IMR-90 (cell line): ENCODE results near the gene MRGPRX2. TPM values are rescaled to one million over a fixed set of nuclear protein-coding genes. Genes with fewer than 3 reads are reported as not detected.

Experiments used
- ATAC-seq: fragments of 200-7000 bp; cut with Tn5 transposase; 2 replicates; pipeline ENCODE4 v1.9.1; 2020; ENCODE audit warnings: low read depth, mild to moderate bottlenecking, moderate library complexity
- BruUV-seq: library from RNA; stranded (reverse); fragments of 400-500 nt; replicated peaks from 2 replicates; lab custom pipeline; 2021; lab: Mats Ljungman, UMichigan
- CTCF ChIA-PET: fragments of 300-600 bp; formaldehyde crosslinking; extraction: SDS; loops from one replicate; lab custom pipeline; 2021; ENCODE audit warnings: antibody characterized with exemption; lab: Yijun Ruan, JAX
- POLR2A ChIA-PET: fragments of 300-600 bp; sonication (Branson Sonifier 250); formaldehyde crosslinking; loops from one replicate; lab custom pipeline; 2022; ENCODE audit warnings: antibody characterized with exemption; ENCODE audit not compliant: unreplicated experiment; lab: Charles Lee
- DNase-seq: peaks from one replicate; pipeline ENCODE4 v3.0.0; 2013
- H2AFZ ChIP-seq: replicated peaks from 2 replicates; pipeline ENCODE3; 2013; ENCODE audit warnings: low read length, mild to moderate bottlenecking; ENCODE audit not compliant: poor library complexity
- H2AK5ac ChIP-seq: 2 replicates; pipeline ENCODE4 v1.6.1; 2013; ENCODE audit warnings: low read depth, low read length, inconsistent platforms
- H2AK9ac ChIP-seq: replicated peaks from 2 replicates; pipeline ENCODE3; 2013; ENCODE audit warnings: mild to moderate bottlenecking, low read depth, low read length, moderate library complexity; ENCODE audit not compliant: poor library complexity
- H2BK120ac ChIP-seq: 2 replicates; pipeline ENCODE4 v1.6.1; 2013; ENCODE audit warnings: low read depth, low read length, inconsistent platforms
- H2BK15ac ChIP-seq: 3 replicates; pipeline ENCODE4 v1.6.1; 2013; ENCODE audit warnings: low read depth, low read length, inconsistent platforms
- H2BK20ac ChIP-seq: 2 replicates; pipeline ENCODE4 v1.6.1; 2013; ENCODE audit warnings: low read depth, mild to moderate bottlenecking, inconsistent platforms, low read length, moderate library complexity
- H2BK5ac ChIP-seq: 2 replicates; pipeline ENCODE4 v1.6.1; 2013; ENCODE audit warnings: mild to moderate bottlenecking, low read depth, low read length, inconsistent platforms; ENCODE audit not compliant: poor library complexity, severe bottlenecking
- H3K14ac ChIP-seq: replicated peaks from 2 replicates; pipeline ENCODE4 v1.6.1; 2013; ENCODE audit warnings: low read depth, low read length, inconsistent platforms
- H3K18ac ChIP-seq: 2 replicates; pipeline ENCODE4 v1.6.1; 2013; ENCODE audit warnings: low read depth, low read length, control low read depth
- H3K23ac ChIP-seq: 2 replicates; pipeline ENCODE4 v1.6.1; 2013; ENCODE audit warnings: low read depth, low read length, inconsistent platforms
- H3K27ac ChIP-seq: 2 replicates; pipeline ENCODE4 v1.5.1; 2013; ENCODE audit warnings: mild to moderate bottlenecking, control low read depth, low read length; ENCODE audit not compliant: insufficient read depth
- H3K27me3 ChIP-seq: 2 replicates; pipeline ENCODE4 v1.6.1; 2013; ENCODE audit warnings: low read length; ENCODE audit not compliant: control insufficient read depth, insufficient read depth
- H3K36me3 ChIP-seq: 2 replicates; pipeline ENCODE4 v1.6.1; 2013; ENCODE audit warnings: low read length, mixed read lengths; ENCODE audit not compliant: control insufficient read depth, insufficient read depth
- H3K4ac ChIP-seq: 2 replicates; pipeline ENCODE4 v1.6.1; 2013; ENCODE audit warnings: low read depth, low read length, inconsistent platforms
- H3K4me1 ChIP-seq: 2 replicates; pipeline ENCODE4 v1.6.1; 2013; ENCODE audit warnings: low read length, mixed read lengths; ENCODE audit not compliant: control insufficient read depth, insufficient read depth
- H3K4me2 ChIP-seq: 2 replicates; pipeline ENCODE4 v1.6.1; 2013; ENCODE audit warnings: low read depth, mild to moderate bottlenecking, control low read depth, low read length, moderate library complexity
- H3K4me3 ChIP-seq: 2 replicates; pipeline ENCODE4 v1.5.1; 2013; ENCODE audit warnings: low read depth, mild to moderate bottlenecking, control low read depth, low read length, moderate library complexity; ENCODE audit not compliant: insufficient read depth
- H3K56ac ChIP-seq: 2 replicates; pipeline ENCODE4 v1.6.1; 2013; ENCODE audit warnings: low read length, inconsistent platforms; ENCODE audit not compliant: insufficient read depth; ENCODE audit errors: extremely low read depth
- H3K79me1 ChIP-seq, 2 experiments: 2 replicates each; pipeline ENCODE4 v1.6.1; 2013; ENCODE audit warnings: low read length in 2 of 2, inconsistent platforms in 1 of 2, low read depth in 1 of 2
- H3K9ac ChIP-seq: 2 replicates; pipeline ENCODE4 v1.6.1; 2013; ENCODE audit warnings: low read depth, low read length, control low read depth
- H3K9me1 ChIP-seq: 2 replicates; pipeline ENCODE4 v1.6.1; 2013; ENCODE audit warnings: low read length, inconsistent platforms; ENCODE audit not compliant: insufficient read depth
- H3K9me3 ChIP-seq: 2 replicates; pipeline ENCODE4 v1.6.1; 2013; ENCODE audit warnings: low read length; ENCODE audit not compliant: control insufficient read depth, insufficient read depth
- H4K20me1 ChIP-seq: 2 replicates; pipeline ENCODE4 v1.6.1; 2013; ENCODE audit warnings: low read length, inconsistent platforms; ENCODE audit not compliant: insufficient read depth
- H4K5ac ChIP-seq: 2 replicates; pipeline ENCODE4 v1.6.1; 2013; ENCODE audit warnings: mild to moderate bottlenecking, low read depth, low read length, control low read depth
- H4K8ac ChIP-seq, 2 experiments: 2 replicates each; pipeline ENCODE4 v1.6.1; 2013; ENCODE audit warnings: low read depth in 2 of 2, low read length in 2 of 2, control low read depth in 1 of 2, inconsistent platforms in 1 of 2
- H4K91ac ChIP-seq: 2 replicates; pipeline ENCODE4 v1.6.1; 2013; ENCODE audit warnings: low read depth, low read length, inconsistent platforms; ENCODE audit not compliant: insufficient read depth
- CHD1 ChIP-seq: IDR thresholded peaks from 2 replicates; pipeline ENCODE4 v1.6.1; 2012; ENCODE audit warnings: low read depth, low read length, improper control_type of control experiment
- MXI1 ChIP-seq: IDR thresholded peaks from 2 replicates; pipeline ENCODE4 v1.6.1; 2012; ENCODE audit warnings: low read depth, mild to moderate bottlenecking, low read length, moderate library complexity, borderline replicate concordance
- NFE2L2 ChIP-seq: fragments of 150-350 bp; IDR thresholded peaks from 2 replicates; pipeline ENCODE4 v1.6.1; 2016; ENCODE audit warnings: low read depth, mild to moderate bottlenecking, low read length
- RAD21 ChIP-seq: IDR thresholded peaks from 2 replicates; pipeline ENCODE4 v1.6.1; 2012; ENCODE audit warnings: low read length, improper control_type of control experiment
- RCOR1 ChIP-seq: IDR thresholded peaks from 2 replicates; pipeline ENCODE4 v1.6.1; 2012; ENCODE audit warnings: mild to moderate bottlenecking, low read length, improper control_type of control experiment; ENCODE audit not compliant: insufficient replicate concordance
- WGBS, 2 experiments: methylation state at CpG; one replicate each; pipeline versions ENCODE4 v1.1.5 to v1.1.7; 2013; ENCODE audit warnings: missing lambda C conversion rate in 2 of 2; ENCODE audit not compliant: insufficient read length in 1 of 2; ENCODE audit errors: extremely low coverage in 2 of 2; 5-methylcytosine and 5-hydroxymethylcytosine counted together
- dilution Hi-C: fragments of 300-500 bp; cut with HindIII; formaldehyde crosslinking; loops from one replicate; pipeline ENCODE4 v1.14.3; 2018; ENCODE audit warnings: low sequenced_read_pairs; ENCODE audit not compliant: unreplicated experiment
- in situ Hi-C: fragments of 300-500 bp; cut with MboI; formaldehyde crosslinking; loops from 3 replicates; pipeline ENCODE4 v1.14.3; 2019; ENCODE audit warnings: low sequenced_read_pairs, inconsistent platforms, mixed read lengths
- intact Hi-C: fragments of 100-400 bp; cut with micrococcal nuclease; formaldehyde crosslinking; loops from 2 replicates; pipeline ENCODE4 v1.10.0; 2022
- polyA plus RNA-seq, 3 experiments: library from polyadenylated mRNA; depleted of rRNA; stranded (reverse); fragments of >200 nt; gene quantifications; 2 replicates each; pipeline ENCODE4 v1.2.3, GENCODE V29; 2012; ENCODE audit warnings: low replicate concordance in 1 of 3
- total RNA-seq: library from RNA; depleted of rRNA; stranded (reverse); fragments of >200 nt; gene quantifications from 2 replicates; pipeline ENCODE4 v1.2.3, GENCODE V29; 2012
- TF ChIP-seq, protein P1 (sequence below): conservative IDR thresholded peaks from 2 replicates; pipeline ENCODE4 v1.5.1; 2012; ENCODE audit warnings: mild to moderate bottlenecking, low read depth, low read length, improper control_type of control experiment
- TF ChIP-seq, protein P2 (sequence below): fragments of 150-350 bp; IDR thresholded peaks from 2 replicates; pipeline ENCODE4 v1.6.1; 2016; ENCODE audit warnings: low read depth, mild to moderate bottlenecking, low read length, moderate library complexity, borderline replicate concordance

The MRGPRX2 gene
- total and polyA plus RNA-seq, 2 of the 4 experiments (the other 2 are of a cell fraction) = not detected

DNA sequence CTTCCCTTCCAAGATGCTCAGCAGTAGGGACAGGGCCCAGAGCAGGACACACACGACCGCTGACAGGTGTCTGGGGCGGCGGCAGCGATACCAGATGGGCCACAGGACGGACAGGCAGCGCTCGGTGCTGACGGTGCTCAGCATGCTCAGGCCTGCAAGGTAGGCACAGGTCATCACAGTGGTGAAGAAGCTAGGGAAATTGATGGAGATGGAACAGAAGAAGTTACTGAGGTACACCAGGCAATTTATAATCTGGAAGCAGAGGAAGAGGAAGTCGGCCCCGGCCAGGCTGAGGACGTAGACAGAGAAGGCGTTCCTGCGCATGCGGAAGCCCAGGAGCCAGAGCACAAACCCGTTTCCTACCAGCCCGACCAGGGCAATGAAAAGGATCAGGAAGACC lies 4.6 kb downstream of the MRGPRX2 start:
- TF ChIP-seq RAD21 = no peak
- TF ChIP-seq, protein P1, sequence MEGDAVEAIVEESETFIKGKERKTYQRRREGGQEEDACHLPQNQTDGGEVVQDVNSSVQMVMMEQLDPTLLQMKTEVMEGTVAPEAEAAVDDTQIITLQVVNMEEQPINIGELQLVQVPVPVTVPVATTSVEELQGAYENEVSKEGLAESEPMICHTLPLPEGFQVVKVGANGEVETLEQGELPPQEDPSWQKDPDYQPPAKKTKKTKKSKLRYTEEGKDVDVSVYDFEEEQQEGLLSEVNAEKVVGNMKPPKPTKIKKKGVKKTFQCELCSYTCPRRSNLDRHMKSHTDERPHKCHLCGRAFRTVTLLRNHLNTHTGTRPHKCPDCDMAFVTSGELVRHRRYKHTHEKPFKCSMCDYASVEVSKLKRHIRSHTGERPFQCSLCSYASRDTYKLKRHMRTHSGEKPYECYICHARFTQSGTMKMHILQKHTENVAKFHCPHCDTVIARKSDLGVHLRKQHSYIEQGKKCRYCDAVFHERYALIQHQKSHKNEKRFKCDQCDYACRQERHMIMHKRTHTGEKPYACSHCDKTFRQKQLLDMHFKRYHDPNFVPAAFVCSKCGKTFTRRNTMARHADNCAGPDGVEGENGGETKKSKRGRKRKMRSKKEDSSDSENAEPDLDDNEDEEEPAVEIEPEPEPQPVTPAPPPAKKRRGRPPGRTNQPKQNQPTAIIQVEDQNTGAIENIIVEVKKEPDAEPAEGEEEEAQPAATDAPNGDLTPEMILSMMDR = no peak
- TF ChIP-seq CHD1 = no peak
- no peak for TF ChIP-seq RCOR1
- TF ChIP-seq NFE2L2 = no peak
- no peak for TF ChIP-seq MXI1
- TF ChIP-seq, protein P2, sequence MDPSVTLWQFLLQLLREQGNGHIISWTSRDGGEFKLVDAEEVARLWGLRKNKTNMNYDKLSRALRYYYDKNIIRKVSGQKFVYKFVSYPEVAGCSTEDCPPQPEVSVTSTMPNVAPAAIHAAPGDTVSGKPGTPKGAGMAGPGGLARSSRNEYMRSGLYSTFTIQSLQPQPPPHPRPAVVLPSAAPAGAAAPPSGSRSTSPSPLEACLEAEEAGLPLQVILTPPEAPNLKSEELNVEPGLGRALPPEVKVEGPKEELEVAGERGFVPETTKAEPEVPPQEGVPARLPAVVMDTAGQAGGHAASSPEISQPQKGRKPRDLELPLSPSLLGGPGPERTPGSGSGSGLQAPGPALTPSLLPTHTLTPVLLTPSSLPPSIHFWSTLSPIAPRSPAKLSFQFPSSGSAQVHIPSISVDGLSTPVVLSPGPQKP = no peak
- H3K4me1 ChIP-seq = no peaks in the 10 kb centered on the region
- no peak overlapping the region for H3K23ac ChIP-seq
- intact Hi-C loops (no loop called here), dilution Hi-C loops (no loop called here), in situ Hi-C loops (no loop called here)
- POLR2A ChIA-PET = no interaction called here
- WGBS, 2 experiments = 82% methylated on average over 12 of the region's 17 CpGs; no CpG with 5 or more reads in 1 of the 2 experiments
- DNase-seq (no peak), ATAC-seq (no peak)
- H2AK9ac ChIP-seq = no peak overlapping the region
- H3K4me3 ChIP-seq = no peak overlapping the region
- H4K5ac ChIP-seq = no peak overlapping the region
- no peak overlapping the region for H2BK5ac ChIP-seq
- no peak overlapping the region for H2BK20ac ChIP-seq
- no peak overlapping the region for H3K14ac ChIP-seq
- H2BK15ac ChIP-seq = no peak overlapping the region
- no peak overlapping the region for H4K91ac ChIP-seq
- no peaks in the 10 kb centered on the region for H3K36me3 ChIP-seq
- H2AFZ ChIP-seq = no peak overlapping the region
- no TSS peak for BruUV-seq
- no peaks in the 10 kb centered on the region for H3K9me1 ChIP-seq
- H3K79me1 ChIP-seq = no peaks in the 10 kb centered on the region
- no peaks in the 10 kb centered on the region for H3K9me3 ChIP-seq
- H4K8ac ChIP-seq = no peak overlapping the region
- H3K4me2 ChIP-seq = no peak overlapping the region
- no peak overlapping the region for H3K27ac ChIP-seq
- H3K9ac ChIP-seq = no peak overlapping the region
- H3K18ac ChIP-seq = no peak overlapping the region
- H3K56ac ChIP-seq = no peak overlapping the region
- peaks cover 5% of the 10 kb centered on the region for H3K27me3 ChIP-seq
- H4K20me1 ChIP-seq = no peaks in the 10 kb centered on the region
- CTCF ChIA-PET = no interaction called here
- H2BK120ac ChIP-seq = no peak overlapping the region
- no peak overlapping the region for H2AK5ac ChIP-seq
- H3K4ac ChIP-seq = no peak overlapping the region
